SK-N-MC (cell line): ENCODE measurements around the gene TTC22.

Experiments used
- EZH2 ChIP-seq: fragments of 200-600 bp; sonication (generic); IDR thresholded peaks from one replicate; pipeline ENCODE4 v1.6.1; 2017; ENCODE audit warnings: antibody characterized with exemption
- FOXP2 ChIP-seq: optimal IDR thresholded peaks from 2 replicates; pipeline ENCODE3; 2011; ENCODE audit warnings: mild to moderate bottlenecking, moderate library complexity; ENCODE audit not compliant: insufficient read depth; ENCODE audit errors: extremely low read length, control extremely low read depth
- POLR2AphosphoS5 ChIP-seq: IDR thresholded peaks from 2 replicates; pipeline ENCODE4 v1.6.1; 2012; ENCODE audit warnings: mild to moderate bottlenecking, low read depth, low read length, borderline replicate concordance

DNA sequence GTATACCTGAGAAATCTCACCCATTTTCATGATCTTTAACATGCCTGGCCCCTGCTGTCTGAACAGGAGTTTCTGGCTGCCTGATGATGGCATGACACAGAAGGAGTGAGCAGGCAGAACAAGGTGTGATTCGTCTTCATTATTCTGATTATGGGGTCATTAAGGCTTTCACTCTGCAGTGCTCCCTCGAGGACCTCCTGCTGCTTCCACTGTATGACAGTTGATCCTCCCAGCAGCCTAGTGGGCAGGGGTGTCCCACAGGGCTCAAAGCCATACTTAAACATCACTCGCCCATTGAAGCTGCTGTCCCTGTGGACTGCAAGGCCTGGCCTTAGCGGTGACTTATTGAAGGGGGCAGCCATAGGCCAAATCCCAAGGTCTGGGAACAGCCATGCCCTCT lies 24.1 kb downstream of the TTC22 start:
- TF ChIP-seq EZH2: no peak
- TF ChIP-seq POLR2AphosphoS5: no peak
- TF ChIP-seq FOXP2: no peak
